IMR-90 (cell line): ENCODE data around the gene AKAP12.

Experiments
- CEBPB ChIP-seq: IDR thresholded peaks from 2 replicates; pipeline ENCODE4 v1.6.1; 2012; ENCODE audit warnings: low read depth, low read length, improper control_type of control experiment
- CTCF ChIP-seq: conservative IDR thresholded peaks from 2 replicates; pipeline ENCODE4 v1.5.1; 2012; ENCODE audit warnings: mild to moderate bottlenecking, low read depth, low read length, improper control_type of control experiment
- ELK1 ChIP-seq: fragments of 150-350 bp; IDR thresholded peaks from 2 replicates; pipeline ENCODE4 v1.6.1; 2016; ENCODE audit warnings: low read depth, mild to moderate bottlenecking, low read length, moderate library complexity, borderline replicate concordance
- MAFK ChIP-seq: IDR thresholded peaks from 2 replicates; pipeline ENCODE4 v1.6.1; 2012; ENCODE audit warnings: low read depth, low read length, improper control_type of control experiment
- NFE2L2 ChIP-seq: fragments of 150-350 bp; IDR thresholded peaks from 2 replicates; pipeline ENCODE4 v1.6.1; 2016; ENCODE audit warnings: low read depth, mild to moderate bottlenecking, low read length
- POLR2A ChIP-seq: IDR thresholded peaks from 2 replicates; pipeline ENCODE4 v1.6.1; 2012; ENCODE audit warnings: mild to moderate bottlenecking, low read depth, low read length
- RAD21 ChIP-seq: IDR thresholded peaks from 2 replicates; pipeline ENCODE4 v1.6.1; 2012; ENCODE audit warnings: low read length, improper control_type of control experiment

- no peak for TF ChIP-seq CTCF
- no peak for TF ChIP-seq POLR2A
- no peak for TF ChIP-seq CEBPB
- TF ChIP-seq MAFK: no peak
- no peak for TF ChIP-seq ELK1
- no peak for TF ChIP-seq NFE2L2
- no peak for TF ChIP-seq RAD21
Measured at GRCh38 chr6:151241853-151242252, 2.1 kb downstream of the AKAP12 start.
